ENCODE results near the gene RDX.

- TF ChIP-seq, protein P1, sequence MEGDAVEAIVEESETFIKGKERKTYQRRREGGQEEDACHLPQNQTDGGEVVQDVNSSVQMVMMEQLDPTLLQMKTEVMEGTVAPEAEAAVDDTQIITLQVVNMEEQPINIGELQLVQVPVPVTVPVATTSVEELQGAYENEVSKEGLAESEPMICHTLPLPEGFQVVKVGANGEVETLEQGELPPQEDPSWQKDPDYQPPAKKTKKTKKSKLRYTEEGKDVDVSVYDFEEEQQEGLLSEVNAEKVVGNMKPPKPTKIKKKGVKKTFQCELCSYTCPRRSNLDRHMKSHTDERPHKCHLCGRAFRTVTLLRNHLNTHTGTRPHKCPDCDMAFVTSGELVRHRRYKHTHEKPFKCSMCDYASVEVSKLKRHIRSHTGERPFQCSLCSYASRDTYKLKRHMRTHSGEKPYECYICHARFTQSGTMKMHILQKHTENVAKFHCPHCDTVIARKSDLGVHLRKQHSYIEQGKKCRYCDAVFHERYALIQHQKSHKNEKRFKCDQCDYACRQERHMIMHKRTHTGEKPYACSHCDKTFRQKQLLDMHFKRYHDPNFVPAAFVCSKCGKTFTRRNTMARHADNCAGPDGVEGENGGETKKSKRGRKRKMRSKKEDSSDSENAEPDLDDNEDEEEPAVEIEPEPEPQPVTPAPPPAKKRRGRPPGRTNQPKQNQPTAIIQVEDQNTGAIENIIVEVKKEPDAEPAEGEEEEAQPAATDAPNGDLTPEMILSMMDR (IDR thresholded peaks at IDR 0.05), result no peak
- no peak for TF ChIP-seq POLR2A (IDR thresholded peaks at IDR 0.05)
Observed at GRCh38 chr11:110187731-110188130, 108.7 kb downstream of the RDX start.
